ENCODE data around the gene PGAP6.

The PGAP6 gene

DNA sequence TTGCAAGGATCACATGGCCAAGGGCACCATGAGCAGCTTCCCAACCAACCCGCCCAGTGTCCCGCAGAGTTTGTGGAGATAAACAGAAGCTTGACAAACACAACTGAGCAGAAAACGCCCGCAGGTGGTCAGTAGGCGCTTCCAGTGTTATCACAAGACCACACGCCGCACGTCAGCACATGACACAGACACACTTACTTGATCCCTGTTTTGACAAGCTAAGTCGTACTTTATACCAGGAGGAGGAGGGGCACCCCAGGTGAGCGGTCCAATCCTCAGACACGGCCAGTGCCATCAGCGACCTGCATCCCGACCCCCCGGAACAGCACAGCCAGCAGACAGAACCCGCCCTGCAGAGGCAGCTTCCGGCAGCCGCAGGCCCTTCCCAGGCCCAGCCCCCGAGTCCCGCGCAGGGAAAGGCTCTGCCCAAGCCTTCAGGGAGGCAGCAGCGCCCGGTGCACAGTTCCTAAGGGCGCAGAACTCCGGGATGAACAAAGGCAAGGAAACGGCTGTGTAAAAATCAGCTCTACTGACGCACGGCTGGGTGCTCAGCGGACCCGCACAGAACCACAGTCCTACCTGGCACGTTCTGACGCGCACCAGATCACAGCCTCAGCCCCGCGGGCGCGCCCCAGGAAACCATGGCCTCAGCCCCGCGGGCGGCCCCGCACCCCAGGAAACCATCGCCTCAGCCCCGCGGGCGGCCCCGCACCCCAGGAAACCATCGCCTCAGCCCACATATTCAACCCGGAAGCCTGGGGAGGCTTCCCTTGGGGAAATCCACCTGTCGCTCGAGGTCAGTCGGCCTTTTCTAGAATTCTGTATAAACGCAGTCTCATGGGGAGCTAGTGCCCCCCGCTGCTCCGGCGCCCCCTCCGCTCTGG, 57.1 kb downstream of the PGAP6 start:
- peak; percentile 14 for DNase-seq

DNA sequence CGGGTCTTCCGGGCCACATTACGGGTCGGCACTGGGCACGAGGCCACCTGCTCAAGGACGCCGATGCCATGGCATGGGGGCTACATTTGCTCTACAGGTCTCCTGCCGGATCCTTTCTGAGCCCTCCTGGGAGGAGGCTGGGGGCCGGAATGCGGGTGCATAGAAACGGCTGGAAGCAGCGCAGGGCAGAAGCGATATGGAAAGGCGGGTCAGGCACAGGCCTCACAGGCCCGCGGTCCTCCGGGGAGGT, 57.7 kb downstream of the PGAP6 start:
- no peak for DNase-seq

- DNase-seq = no peak
Observed at GRCh38 chr16:322476-323143, 59.2 kb downstream of the PGAP6 start.

DNA sequence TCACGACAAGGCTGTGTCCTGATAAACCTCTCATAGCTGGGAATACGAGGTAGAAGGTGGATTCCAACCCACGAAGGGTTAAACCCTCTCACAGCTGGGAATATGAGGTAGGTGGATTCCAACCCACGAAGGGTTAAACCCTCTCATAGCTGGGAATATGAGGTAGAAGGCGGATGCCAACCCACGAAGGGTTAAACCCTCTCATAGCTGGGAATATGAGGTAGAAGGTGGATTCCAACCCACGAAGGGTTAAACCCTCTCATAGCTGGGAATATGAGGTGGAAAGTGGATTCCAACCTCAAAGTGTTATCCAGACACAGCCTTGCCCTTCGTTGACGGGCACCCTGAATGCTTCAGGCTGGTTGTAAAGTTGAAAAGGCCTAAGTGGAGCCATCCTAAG, 60.2 kb downstream of the PGAP6 start:
- DNase-seq = no peak

Data from eye (tissue), 1 donor.